GM12878 (cell line): ENCODE measurements around the gene NUMBL.

ENCODE experiments used
- CREB1 ChIP-seq: IDR thresholded peaks from 2 replicates; pipeline ENCODE4 v1.6.1; 2012; ENCODE audit warnings: low read depth, mild to moderate bottlenecking, inconsistent platforms
- CTCF ChIP-seq, 3 experiments: IDR thresholded peaks in 2 of 3; conservative IDR thresholded peaks in 1 of 3; 2 replicates each; pipeline ENCODE4 v1.5.1; 2011; ENCODE audit warnings: low read depth in 3 of 3, low read length in 3 of 3, mild to moderate bottlenecking in 3 of 3, control low read depth in 2 of 3, moderate library complexity in 2 of 3, inconsistent platforms in 1 of 3, mixed read lengths in 1 of 3; ENCODE audit not compliant: control insufficient read depth in 2 of 3, insufficient read depth in 1 of 3; ENCODE audit errors: extremely low read depth in 1 of 3
- DPF2 ChIP-seq: fragments of 450-650 bp; IDR thresholded peaks from 2 replicates; pipeline ENCODE4 v1.6.1; 2017; ENCODE audit warnings: mild to moderate bottlenecking
- JUNB ChIP-seq: IDR thresholded peaks from 2 replicates; pipeline ENCODE4 v1.6.1; 2016; ENCODE audit warnings: antibody characterized with exemption, mild to moderate bottlenecking
- MTA3 ChIP-seq: IDR thresholded peaks from 2 replicates; pipeline ENCODE4 v1.6.1; 2012; ENCODE audit warnings: low read length, inconsistent platforms, borderline replicate concordance
- RAD21 ChIP-seq: IDR thresholded peaks from 2 replicates; pipeline ENCODE4 v1.6.1; 2011; ENCODE audit warnings: mild to moderate bottlenecking, low read depth, low read length, moderate library complexity; ENCODE audit not compliant: insufficient read depth
- TAF1 ChIP-seq: IDR thresholded peaks from 2 replicates; pipeline ENCODE4 v1.6.1; 2011; ENCODE audit warnings: mild to moderate bottlenecking, low read depth, low read length, borderline replicate concordance
- TF ChIP-seq, protein P1 (sequence below): fragments of 450-650 bp; IDR thresholded peaks from 2 replicates; pipeline ENCODE4 v1.6.1; 2017; ENCODE audit warnings: mild to moderate bottlenecking, moderate library complexity
- TF ChIP-seq, protein P2 (sequence below): IDR thresholded peaks from 2 replicates; pipeline ENCODE4 v1.6.1; 2012; ENCODE audit warnings: low read depth, low read length, improper control_type of control experiment

- TF ChIP-seq CTCF (IDR thresholded peaks at IDR 0.05 in 2 of 3, conservative IDR thresholded peaks at IDR 0.05 in 1 of 3; ENCODE audit: control insufficient read depth in 2 of 3, extremely low read depth in 1 of 3, insufficient read depth in 1 of 3, low read depth in 3 of 3, low read length in 3 of 3) (no peak), TAF1 (no peak), DPF2 (no peak), JUNB (no peak), CREB1 (no peak), RAD21 (no peak), MTA3 (no peak)
- TF ChIP-seq, protein P1, sequence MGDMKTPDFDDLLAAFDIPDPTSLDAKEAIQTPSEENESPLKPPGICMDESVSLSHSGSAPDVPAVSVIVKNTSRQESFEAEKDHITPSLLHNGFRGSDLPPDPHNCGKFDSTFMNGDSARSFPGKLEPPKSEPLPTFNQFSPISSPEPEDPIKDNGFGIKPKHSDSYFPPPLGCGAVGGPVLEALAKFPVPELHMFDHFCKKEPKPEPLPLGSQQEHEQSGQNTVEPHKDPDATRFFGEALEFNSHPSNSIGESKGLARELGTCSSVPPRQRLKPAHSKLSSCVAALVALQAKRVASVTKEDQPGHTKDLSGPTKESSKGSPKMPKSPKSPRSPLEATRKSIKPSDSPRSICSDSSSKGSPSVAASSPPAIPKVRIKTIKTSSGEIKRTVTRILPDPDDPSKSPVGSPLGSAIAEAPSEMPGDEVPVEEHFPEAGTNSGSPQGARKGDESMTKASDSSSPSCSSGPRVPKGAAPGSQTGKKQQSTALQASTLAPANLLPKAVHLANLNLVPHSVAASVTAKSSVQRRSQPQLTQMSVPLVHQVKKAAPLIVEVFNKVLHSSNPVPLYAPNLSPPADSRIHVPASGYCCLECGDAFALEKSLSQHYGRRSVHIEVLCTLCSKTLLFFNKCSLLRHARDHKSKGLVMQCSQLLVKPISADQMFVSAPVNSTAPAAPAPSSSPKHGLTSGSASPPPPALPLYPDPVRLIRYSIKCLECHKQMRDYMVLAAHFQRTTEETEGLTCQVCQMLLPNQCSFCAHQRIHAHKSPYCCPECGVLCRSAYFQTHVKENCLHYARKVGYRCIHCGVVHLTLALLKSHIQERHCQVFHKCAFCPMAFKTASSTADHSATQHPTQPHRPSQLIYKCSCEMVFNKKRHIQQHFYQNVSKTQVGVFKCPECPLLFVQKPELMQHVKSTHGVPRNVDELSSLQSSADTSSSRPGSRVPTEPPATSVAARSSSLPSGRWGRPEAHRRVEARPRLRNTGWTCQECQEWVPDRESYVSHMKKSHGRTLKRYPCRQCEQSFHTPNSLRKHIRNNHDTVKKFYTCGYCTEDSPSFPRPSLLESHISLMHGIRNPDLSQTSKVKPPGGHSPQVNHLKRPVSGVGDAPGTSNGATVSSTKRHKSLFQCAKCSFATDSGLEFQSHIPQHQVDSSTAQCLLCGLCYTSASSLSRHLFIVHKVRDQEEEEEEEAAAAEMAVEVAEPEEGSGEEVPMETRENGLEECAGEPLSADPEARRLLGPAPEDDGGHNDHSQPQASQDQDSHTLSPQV = no peak
- TF ChIP-seq, protein P2, sequence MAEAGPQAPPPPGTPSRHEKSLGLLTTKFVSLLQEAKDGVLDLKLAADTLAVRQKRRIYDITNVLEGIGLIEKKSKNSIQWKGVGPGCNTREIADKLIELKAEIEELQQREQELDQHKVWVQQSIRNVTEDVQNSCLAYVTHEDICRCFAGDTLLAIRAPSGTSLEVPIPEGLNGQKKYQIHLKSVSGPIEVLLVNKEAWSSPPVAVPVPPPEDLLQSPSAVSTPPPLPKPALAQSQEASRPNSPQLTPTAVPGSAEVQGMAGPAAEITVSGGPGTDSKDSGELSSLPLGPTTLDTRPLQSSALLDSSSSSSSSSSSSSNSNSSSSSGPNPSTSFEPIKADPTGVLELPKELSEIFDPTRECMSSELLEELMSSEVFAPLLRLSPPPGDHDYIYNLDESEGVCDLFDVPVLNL = no peak
Measured at GRCh38 chr19:40733149-40733548, 42.7 kb upstream of the NUMBL start.
